ENCODE data around the gene INMT. TPM values are rescaled to one million over a fixed set of nuclear protein-coding genes. Genes with fewer than 3 reads are reported as not detected.
A peak's percentile ranks its signal among the peaks of the same experiment; 100 is the strongest.

INMT gene
- total and polyA plus RNA-seq, 4 donors = 0.84 to 130 (median 28.6) TPM

GRCh38 chr7:30750010-30750409, 1.9 kb upstream of the INMT start:
- no peaks in the 10 kb centered on the region for H3K9me3 ChIP-seq (ENCODE audit: control insufficient read depth in 4 of 4, low read length in 3 of 4)
- H3K4me1 ChIP-seq (ENCODE audit: control insufficient read depth in 4 of 4, insufficient read depth in 4 of 4, low read length in 3 of 4) = peaks cover 0 to 5% (median 0%) of the 10 kb centered on the region in 4 donors
- peak overlapping the region in 1 of 2 donors; percentile 77 for H3K27ac ChIP-seq (ENCODE audit: low read depth in 1 of 2, low read length in 2 of 2)
- H3K27me3 ChIP-seq (ENCODE audit: control insufficient read depth in 4 of 4, insufficient read depth in 4 of 4, low read length in 3 of 4) = no peaks in the 10 kb centered on the region
- H3K36me3 ChIP-seq (ENCODE audit: control insufficient read depth in 4 of 4, insufficient read depth in 3 of 4, low read depth in 1 of 4, low read length in 3 of 4) = no peaks in the 10 kb centered on the region
- DNase-seq (ENCODE audit: low spot score) = no peak
- TF ChIP-seq REST (IDR thresholded peaks at IDR 0.05) = no peak
- no peak for TF ChIP-seq FOXA2 (IDR thresholded peaks at IDR 0.05)
- TF ChIP-seq EGR1 (IDR thresholded peaks at IDR 0.05; ENCODE audit: low read depth in 2 of 2) = no peak
- TF ChIP-seq HNF4G (IDR thresholded peaks at IDR 0.05) = no peak
- TF ChIP-seq YY1 (IDR thresholded peaks at IDR 0.05) = no peak
- no peak for TF ChIP-seq JUND (IDR thresholded peaks at IDR 0.05)
- no peak for TF ChIP-seq HNF4A (conservative IDR thresholded peaks at IDR 0.05)
- H3K4me3 ChIP-seq (ENCODE audit: low read depth in 1 of 3, low read length in 3 of 3) = no peak overlapping the region
- H3K9ac ChIP-seq (ENCODE audit: low read depth in 1 of 2, low read length in 2 of 2) = no peak overlapping the region
- 92% methylated on average over 2 of the region's 2 CpGs for WGBS

- 74% methylated on average over 16 of the region's 16 CpGs for WGBS
- Histone ChIP-seq H3K4me3 (ENCODE audit: low read depth in 1 of 3, low read length in 3 of 3) (no peak overlapping the region), H3K9ac (ENCODE audit: low read depth in 1 of 2, low read length in 2 of 2) (no peak overlapping the region), H3K36me3 (ENCODE audit: control insufficient read depth in 4 of 4, insufficient read depth in 3 of 4, low read depth in 1 of 4, low read length in 3 of 4) (no peaks in the 10 kb centered on the region), H3K9me3 (ENCODE audit: control insufficient read depth in 4 of 4, low read length in 3 of 4) (no peaks in the 10 kb centered on the region), H3K27ac (ENCODE audit: low read depth in 1 of 2, low read length in 2 of 2) (peak overlapping the region; percentile 37 to 77), H3K27me3 (ENCODE audit: control insufficient read depth in 4 of 4, insufficient read depth in 4 of 4, low read length in 3 of 4) (no peaks in the 10 kb centered on the region), H3K4me1 (ENCODE audit: control insufficient read depth in 4 of 4, insufficient read depth in 4 of 4, low read length in 3 of 4) (peaks cover 0 to 5% (median 0%) of the 10 kb centered on the region in 4 donors)
- no peak for DNase-seq (ENCODE audit: low spot score)
- TF ChIP-seq CTCF (IDR thresholded peaks at IDR 0.05; ENCODE audit: low read depth, low read length, missing input control) (no peak), NR2F2 (IDR thresholded peaks at IDR 0.05) (peak; percentile 61), HNF4A (conservative IDR thresholded peaks at IDR 0.05) (no peak), SP1 (IDR thresholded peaks at IDR 0.05) (peak; percentile 39), RAD21 (IDR thresholded peaks at IDR 0.05) (peak in 1 of 2 donors; percentile 19), RXRA (IDR thresholded peaks at IDR 0.05) (peak in 1 of 2 donors; percentile 20), TAF1 (conservative IDR thresholded peaks at IDR 0.05) (no peak), HNF4G (IDR thresholded peaks at IDR 0.05) (no peak)
Observed at GRCh38 chr7:30750683-30751650, 968 bp upstream of the INMT start.
